Liver (tissue), 9 donors: ENCODE results near the gene ETAA1. TPM values are rescaled to one million over a fixed set of nuclear protein-coding genes. Genes with fewer than 3 reads are reported as not detected.

Experiments used
- DNase-seq: peaks from one replicate; pipeline ENCODE4 v3.0.0-alpha.2; 2017; ENCODE audit warnings: low spot score
- H3K27ac ChIP-seq, 2 donors: one replicate each; pipeline ENCODE4 v1.7.0; 2013; ENCODE audit warnings: inconsistent platforms in 2 of 2, low read length in 2 of 2, control low read depth in 1 of 2, low read depth in 1 of 2, mild to moderate bottlenecking in 1 of 2
- H3K27me3 ChIP-seq, 4 donors: one replicate each; pipeline versions ENCODE4 v1.6.1 to v1.7.0; 2013; ENCODE audit warnings: low read length in 3 of 4, inconsistent platforms in 1 of 4, mild to moderate bottlenecking in 1 of 4, moderate library complexity in 1 of 4; ENCODE audit not compliant: control insufficient read depth in 4 of 4, insufficient read depth in 4 of 4
- H3K36me3 ChIP-seq, 4 donors: one replicate each; pipeline versions ENCODE4 v1.6.1 to v1.7.0; 2013; ENCODE audit warnings: low read length in 3 of 4, mild to moderate bottlenecking in 3 of 4, low read depth in 1 of 4, moderate library complexity in 1 of 4; ENCODE audit not compliant: control insufficient read depth in 4 of 4, insufficient read depth in 3 of 4
- H3K4me1 ChIP-seq, 4 donors: one replicate each; pipeline versions ENCODE4 v1.6.1 to v1.7.0; 2013; ENCODE audit warnings: low read length in 3 of 4, mild to moderate bottlenecking in 3 of 4, moderate library complexity in 1 of 4; ENCODE audit not compliant: control insufficient read depth in 4 of 4, insufficient read depth in 4 of 4
- H3K4me3 ChIP-seq, 3 donors: one replicate each; pipeline versions ENCODE4 v1.6.1 to v1.7.0; 2013; ENCODE audit warnings: low read length in 3 of 3, control low read depth in 1 of 3, low read depth in 1 of 3, mild to moderate bottlenecking in 1 of 3
- H3K9ac ChIP-seq, 2 donors: one replicate each; pipeline ENCODE4 v1.7.0; 2013; ENCODE audit warnings: low read length in 2 of 2, mild to moderate bottlenecking in 2 of 2, moderate library complexity in 2 of 2, control low read depth in 1 of 2, low read depth in 1 of 2
- H3K9me3 ChIP-seq, 4 donors: one replicate each; pipeline versions ENCODE4 v1.6.1 to v1.7.0; 2013; ENCODE audit warnings: low read length in 3 of 4; ENCODE audit not compliant: control insufficient read depth in 4 of 4
- ATF3 ChIP-seq: IDR thresholded peaks from 2 replicates; pipeline ENCODE4 v1.6.1; 2016; ENCODE audit warnings: antibody characterized with exemption
- CTCF ChIP-seq: fragments of 150-350 bp; IDR thresholded peaks from 2 replicates; pipeline ENCODE4 v1.5.1; 2017; ENCODE audit warnings: improper control_type of control experiment, low read depth, low read length; ENCODE audit not compliant: missing input control
- EGR1 ChIP-seq, 2 donors: IDR thresholded peaks; 2 replicates each; pipeline ENCODE4 v1.6.1; 2016 to 2018; ENCODE audit warnings: antibody characterized with exemption in 2 of 2, low read depth in 2 of 2
- FOXA1 ChIP-seq: IDR thresholded peaks from 2 replicates; pipeline ENCODE4 v1.6.1; 2016; ENCODE audit warnings: antibody characterized with exemption
- FOXA2 ChIP-seq: IDR thresholded peaks from 2 replicates; pipeline ENCODE4 v1.6.1; 2016; ENCODE audit warnings: antibody characterized with exemption
- GABPA ChIP-seq, 2 donors: IDR thresholded peaks in 1 of 2; conservative IDR thresholded peaks in 1 of 2; 2 replicates each; pipeline ENCODE4 v1.6.1; 2016; ENCODE audit warnings: antibody characterized with exemption in 2 of 2, mild to moderate bottlenecking in 1 of 2, moderate library complexity in 1 of 2
- HNF4A ChIP-seq, 2 donors: conservative IDR thresholded peaks; 2 replicates each; pipeline ENCODE4 v1.6.1; 2016; ENCODE audit warnings: antibody characterized with exemption in 2 of 2, mild to moderate bottlenecking in 2 of 2
- HNF4G ChIP-seq: IDR thresholded peaks from 2 replicates; pipeline ENCODE4 v1.6.1; 2016; ENCODE audit warnings: antibody characterized with exemption
- JUND ChIP-seq, 2 donors: IDR thresholded peaks; 2 replicates each; pipeline ENCODE4 v1.6.1; 2016; ENCODE audit warnings: antibody characterized with exemption in 2 of 2
- MAX ChIP-seq: IDR thresholded peaks from 2 replicates; pipeline ENCODE4 v1.6.1; 2016; ENCODE audit warnings: antibody characterized with exemption
- NR2F2 ChIP-seq: IDR thresholded peaks from 2 replicates; pipeline ENCODE4 v1.6.1; 2016; ENCODE audit warnings: antibody characterized with exemption
- RAD21 ChIP-seq, 2 donors: IDR thresholded peaks; 2 replicates each; pipeline ENCODE4 v1.6.1; 2016; ENCODE audit warnings: antibody characterized with exemption in 2 of 2, mild to moderate bottlenecking in 2 of 2
- RXRA ChIP-seq, 2 donors: IDR thresholded peaks; 2 replicates each; pipeline ENCODE4 v1.6.1; 2017 to 2018; ENCODE audit warnings: antibody characterized with exemption in 2 of 2, mild to moderate bottlenecking in 1 of 2
- SP1 ChIP-seq: IDR thresholded peaks from 2 replicates; pipeline ENCODE4 v1.6.1; 2018; ENCODE audit warnings: antibody characterized with exemption, mild to moderate bottlenecking
- TAF1 ChIP-seq: conservative IDR thresholded peaks from 2 replicates; pipeline ENCODE4 v1.6.1; 2016; ENCODE audit warnings: antibody characterized with exemption, mild to moderate bottlenecking
- YY1 ChIP-seq: IDR thresholded peaks from 2 replicates; pipeline ENCODE4 v1.6.1; 2016; ENCODE audit warnings: antibody characterized with exemption, mild to moderate bottlenecking
- polyA plus RNA-seq, 2 donors: library from polyadenylated mRNA; stranded (reverse) in 1 of 2; unstranded in 1 of 2; fragments of 200-250 nt in 1 of 2; fragments of >200 nt in 1 of 2; fragmentation: Nextera tagmentation in 1 of 2; extraction: Ambion mirVana in 1 of 2; gene quantifications; one replicate each; pipeline versions ENCODE4 v1.2.1 to v1.2.3, GENCODE V29; 2013 to 2015
- total RNA-seq, 2 donors: library from RNA; depleted of rRNA; stranded (reverse); fragments of >200 nt; gene quantifications; one replicate each; pipeline ENCODE4 v1.2.3, GENCODE V29; 2014
- TF ChIP-seq, protein P1 (sequence below): IDR thresholded peaks from 2 replicates; pipeline ENCODE4 v1.6.1; 2016; ENCODE audit warnings: antibody characterized with exemption, mild to moderate bottlenecking
- TF ChIP-seq, protein P2 (sequence below): IDR thresholded peaks from 2 replicates; pipeline ENCODE4 v1.6.1; 2016; ENCODE audit warnings: antibody characterized with exemption
- donor health status: healthy.
- donor health status: healthy.
- donor health status: healthy.
- donor health status: healthy.
- donor health status: healthy.

ETAA1 gene
- total and polyA plus RNA-seq, 4 donors: 2.9 to 7.7 (median 4.9) TPM

- Histone ChIP-seq H3K36me3 (no peaks in the 10 kb centered on the region), H3K9me3 (no peaks in the 10 kb centered on the region), H3K27ac (no peak overlapping the region), H3K9ac (no peak overlapping the region), H3K4me1 (peaks cover 0 to under 1% (median 0%) of the 10 kb centered on the region in 4 donors), H3K27me3 (no peaks in the 10 kb centered on the region), H3K4me3 (no peak overlapping the region)
- DNase-seq: no peak
- TF ChIP-seq TAF1 (no peak), ATF3 (no peak), MAX (no peak), CTCF (no peak), YY1 (no peak), SP1 (no peak), NR2F2 (no peak), GABPA (IDR thresholded peaks at IDR 0.05 in 1 of 2, conservative IDR thresholded peaks at IDR 0.05 in 1 of 2) (no peak), JUND (IDR thresholded peaks at IDR 0.05) (no peak), HNF4A (conservative IDR thresholded peaks at IDR 0.05) (no peak), FOXA1 (no peak), RXRA (IDR thresholded peaks at IDR 0.05) (no peak), FOXA2 (no peak), EGR1 (IDR thresholded peaks at IDR 0.05; ENCODE audit: low read depth in 2 of 2) (no peak), HNF4G (no peak), RAD21 (IDR thresholded peaks at IDR 0.05) (no peak)
- TF ChIP-seq, protein P1, sequence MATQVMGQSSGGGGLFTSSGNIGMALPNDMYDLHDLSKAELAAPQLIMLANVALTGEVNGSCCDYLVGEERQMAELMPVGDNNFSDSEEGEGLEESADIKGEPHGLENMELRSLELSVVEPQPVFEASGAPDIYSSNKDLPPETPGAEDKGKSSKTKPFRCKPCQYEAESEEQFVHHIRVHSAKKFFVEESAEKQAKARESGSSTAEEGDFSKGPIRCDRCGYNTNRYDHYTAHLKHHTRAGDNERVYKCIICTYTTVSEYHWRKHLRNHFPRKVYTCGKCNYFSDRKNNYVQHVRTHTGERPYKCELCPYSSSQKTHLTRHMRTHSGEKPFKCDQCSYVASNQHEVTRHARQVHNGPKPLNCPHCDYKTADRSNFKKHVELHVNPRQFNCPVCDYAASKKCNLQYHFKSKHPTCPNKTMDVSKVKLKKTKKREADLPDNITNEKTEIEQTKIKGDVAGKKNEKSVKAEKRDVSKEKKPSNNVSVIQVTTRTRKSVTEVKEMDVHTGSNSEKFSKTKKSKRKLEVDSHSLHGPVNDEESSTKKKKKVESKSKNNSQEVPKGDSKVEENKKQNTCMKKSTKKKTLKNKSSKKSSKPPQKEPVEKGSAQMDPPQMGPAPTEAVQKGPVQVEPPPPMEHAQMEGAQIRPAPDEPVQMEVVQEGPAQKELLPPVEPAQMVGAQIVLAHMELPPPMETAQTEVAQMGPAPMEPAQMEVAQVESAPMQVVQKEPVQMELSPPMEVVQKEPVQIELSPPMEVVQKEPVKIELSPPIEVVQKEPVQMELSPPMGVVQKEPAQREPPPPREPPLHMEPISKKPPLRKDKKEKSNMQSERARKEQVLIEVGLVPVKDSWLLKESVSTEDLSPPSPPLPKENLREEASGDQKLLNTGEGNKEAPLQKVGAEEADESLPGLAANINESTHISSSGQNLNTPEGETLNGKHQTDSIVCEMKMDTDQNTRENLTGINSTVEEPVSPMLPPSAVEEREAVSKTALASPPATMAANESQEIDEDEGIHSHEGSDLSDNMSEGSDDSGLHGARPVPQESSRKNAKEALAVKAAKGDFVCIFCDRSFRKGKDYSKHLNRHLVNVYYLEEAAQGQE: no peak
- TF ChIP-seq, protein P2, sequence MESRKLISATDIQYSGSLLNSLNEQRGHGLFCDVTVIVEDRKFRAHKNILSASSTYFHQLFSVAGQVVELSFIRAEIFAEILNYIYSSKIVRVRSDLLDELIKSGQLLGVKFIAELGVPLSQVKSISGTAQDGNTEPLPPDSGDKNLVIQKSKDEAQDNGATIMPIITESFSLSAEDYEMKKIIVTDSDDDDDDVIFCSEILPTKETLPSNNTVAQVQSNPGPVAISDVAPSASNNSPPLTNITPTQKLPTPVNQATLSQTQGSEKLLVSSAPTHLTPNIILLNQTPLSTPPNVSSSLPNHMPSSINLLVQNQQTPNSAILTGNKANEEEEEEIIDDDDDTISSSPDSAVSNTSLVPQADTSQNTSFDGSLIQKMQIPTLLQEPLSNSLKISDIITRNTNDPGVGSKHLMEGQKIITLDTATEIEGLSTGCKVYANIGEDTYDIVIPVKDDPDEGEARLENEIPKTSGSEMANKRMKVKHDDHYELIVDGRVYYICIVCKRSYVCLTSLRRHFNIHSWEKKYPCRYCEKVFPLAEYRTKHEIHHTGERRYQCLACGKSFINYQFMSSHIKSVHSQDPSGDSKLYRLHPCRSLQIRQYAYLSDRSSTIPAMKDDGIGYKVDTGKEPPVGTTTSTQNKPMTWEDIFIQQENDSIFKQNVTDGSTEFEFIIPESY: no peak
These were observed 7.3 kb upstream of the ETAA1 start for GRCh38 chr2:67389788-67390187.

DNA sequence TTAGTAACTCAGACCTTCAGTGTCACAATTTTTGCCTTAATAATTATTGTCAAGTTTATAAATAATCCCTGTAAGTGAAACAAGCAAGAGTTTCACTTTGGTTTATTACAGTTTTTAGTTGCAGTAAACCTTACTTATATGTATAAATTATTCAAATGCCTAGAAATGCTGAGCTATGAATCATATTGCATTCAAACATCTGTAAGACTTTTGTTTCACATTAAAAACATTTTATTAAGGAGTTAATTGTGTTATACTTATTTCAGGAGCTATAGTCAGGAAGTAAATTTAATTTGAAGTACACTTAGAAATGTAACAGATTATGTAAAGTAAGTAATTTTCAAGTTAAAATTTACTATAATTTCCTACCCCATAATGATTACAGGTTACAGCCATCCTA is 3.9 kb upstream of the ETAA1 start:
- no peak for DNase-seq
- Histone ChIP-seq H3K4me1 (peaks cover 0 to 7% (median 3%) of the 10 kb centered on the region in 4 donors), H3K9ac (no peak overlapping the region), H3K4me3 (no peak overlapping the region), H3K27ac (no peak overlapping the region), H3K36me3 (no peaks in the 10 kb centered on the region), H3K27me3 (no peaks in the 10 kb centered on the region), H3K9me3 (no peaks in the 10 kb centered on the region)
- TF ChIP-seq RXRA (IDR thresholded peaks at IDR 0.05) (no peak), FOXA2 (no peak), SP1 (no peak), JUND (IDR thresholded peaks at IDR 0.05) (no peak), FOXA1 (no peak), TAF1 (no peak), CTCF (no peak)
- TF ChIP-seq, protein P2: no peak
